ENCODE results near the gene COL27A1.

Gene COL27A1

DNA sequence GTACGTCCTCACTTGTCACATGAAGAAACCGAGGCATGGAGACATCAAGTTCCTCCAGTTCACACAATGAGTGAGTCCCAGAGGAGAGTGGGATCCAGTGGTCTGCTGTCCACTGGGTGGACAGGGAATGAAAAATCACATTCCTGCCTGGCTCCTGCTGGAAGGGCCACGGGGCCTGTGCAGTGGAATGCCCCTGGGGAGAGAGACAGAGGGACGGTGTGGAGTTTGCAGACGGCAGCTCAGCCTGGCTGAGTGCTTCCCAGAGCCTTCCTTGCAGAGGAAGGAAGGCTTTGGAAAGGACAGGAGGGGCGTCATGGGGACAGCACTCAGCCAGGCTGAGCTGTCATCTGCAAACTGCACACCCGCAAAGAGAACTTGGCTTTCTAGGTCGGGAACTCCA lies 74.7 kb downstream of the COL27A1 start:
- H3K36me3 ChIP-seq (ENCODE audit: insufficient read depth, low read length): no peaks in the 10 kb centered on the region
- no peak overlapping the region for H3K27ac ChIP-seq (ENCODE audit: low read length)
- no peak overlapping the region for H3K4me2 ChIP-seq (ENCODE audit: insufficient read depth, low read length)
- no peaks in the 10 kb centered on the region for H4K20me1 ChIP-seq (ENCODE audit: insufficient read depth, low read length)
- DNase-seq (no peak), ATAC-seq (ENCODE audit: insufficient read depth, low read depth) (no peak)
- no peak overlapping the region for H2AFZ ChIP-seq (ENCODE audit: low read depth, low read length)
- no peak for TF ChIP-seq CTCF (IDR thresholded peaks at IDR 0.05; ENCODE audit: borderline replicate concordance, extremely low read depth, low read length, poor library complexity, severe bottlenecking)
- no peak for TF ChIP-seq EZH2 (IDR thresholded peaks at IDR 0.05; ENCODE audit: borderline replicate concordance, low read depth, low read length, severe bottlenecking)
- no peak overlapping the region for H3K9ac ChIP-seq (ENCODE audit: low read depth, low read length)
- H3K27me3 ChIP-seq (ENCODE audit: insufficient read depth, low read length, poor library complexity): peaks cover 3% of the 10 kb centered on the region
- H3K9me3 ChIP-seq (ENCODE audit: insufficient read depth, low read length, severe bottlenecking): no peaks in the 10 kb centered on the region
- H3K4me1 ChIP-seq (ENCODE audit: insufficient read depth, low read length): no peaks in the 10 kb centered on the region
- no peaks in the 10 kb centered on the region for H3K79me2 ChIP-seq (ENCODE audit: insufficient read depth, low read length)
- H3K4me3 ChIP-seq (ENCODE audit: low read depth in 1 of 2, low read length in 2 of 2): no peak overlapping the region

DNA sequence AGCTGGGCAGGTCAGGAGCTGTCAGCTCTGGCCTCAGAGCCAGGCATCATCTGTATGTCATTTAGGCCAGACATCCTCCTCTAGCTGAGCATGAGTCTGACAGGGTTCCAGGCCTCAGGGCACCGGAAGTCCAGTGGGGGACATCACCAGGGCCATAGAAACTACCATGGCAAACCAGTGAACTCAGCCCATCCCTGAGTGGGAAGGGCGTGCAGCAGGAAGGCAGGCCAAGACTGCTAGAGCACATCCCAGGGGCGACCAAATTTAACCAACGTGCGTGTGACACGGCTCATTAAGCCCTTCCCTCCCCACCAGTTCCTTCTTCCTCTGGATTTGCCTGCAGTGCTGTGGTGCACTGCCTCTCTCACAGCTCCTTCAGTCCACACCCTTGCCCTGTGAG lies 75.9 kb downstream of the COL27A1 start:
- Histone ChIP-seq H4K20me1 (ENCODE audit: insufficient read depth, low read length) (no peaks in the 10 kb centered on the region), H3K9ac (ENCODE audit: low read depth, low read length) (no peak overlapping the region), H3K4me1 (ENCODE audit: insufficient read depth, low read length) (no peaks in the 10 kb centered on the region), H3K79me2 (ENCODE audit: insufficient read depth, low read length) (no peaks in the 10 kb centered on the region), H3K27ac (ENCODE audit: low read length) (no peak overlapping the region), H3K36me3 (ENCODE audit: insufficient read depth, low read length) (no peaks in the 10 kb centered on the region), H3K9me3 (ENCODE audit: insufficient read depth, low read length, severe bottlenecking) (no peaks in the 10 kb centered on the region), H3K4me3 (ENCODE audit: low read depth in 1 of 2, low read length in 2 of 2) (no peak overlapping the region), H3K4me2 (ENCODE audit: insufficient read depth, low read length) (no peak overlapping the region), H3K27me3 (ENCODE audit: insufficient read depth, low read length, poor library complexity) (peaks cover 3% of the 10 kb centered on the region), H2AFZ (ENCODE audit: low read depth, low read length) (no peak overlapping the region)
- ATAC-seq (ENCODE audit: insufficient read depth, low read depth): no peak
- TF ChIP-seq CTCF (IDR thresholded peaks at IDR 0.05; ENCODE audit: borderline replicate concordance, extremely low read depth, low read length, poor library complexity, severe bottlenecking) (no peak), EZH2 (IDR thresholded peaks at IDR 0.05; ENCODE audit: borderline replicate concordance, low read depth, low read length, severe bottlenecking) (no peak)
- DNase-seq: no peak

- no peaks in the 10 kb centered on the region for H3K4me1 ChIP-seq (ENCODE audit: insufficient read depth, low read length)
- no peak overlapping the region for H3K9ac ChIP-seq (ENCODE audit: low read depth, low read length)
- H3K4me3 ChIP-seq (ENCODE audit: low read depth in 1 of 2, low read length in 2 of 2): no peak overlapping the region
- H4K20me1 ChIP-seq (ENCODE audit: insufficient read depth, low read length): no peaks in the 10 kb centered on the region
- H3K4me2 ChIP-seq (ENCODE audit: insufficient read depth, low read length): no peak overlapping the region
- no peaks in the 10 kb centered on the region for H3K79me2 ChIP-seq (ENCODE audit: insufficient read depth, low read length)
- DNase-seq (no peak), ATAC-seq (ENCODE audit: insufficient read depth, low read depth) (no peak)
- no peaks in the 10 kb centered on the region for H3K36me3 ChIP-seq (ENCODE audit: insufficient read depth, low read length)
- H3K9me3 ChIP-seq (ENCODE audit: insufficient read depth, low read length, severe bottlenecking): no peaks in the 10 kb centered on the region
- no peak overlapping the region for H2AFZ ChIP-seq (ENCODE audit: low read depth, low read length)
- peaks cover 3% of the 10 kb centered on the region for H3K27me3 ChIP-seq (ENCODE audit: insufficient read depth, low read length, poor library complexity)
- TF ChIP-seq EZH2 (IDR thresholded peaks at IDR 0.05; ENCODE audit: borderline replicate concordance, low read depth, low read length, severe bottlenecking): no peak
- TF ChIP-seq CTCF (IDR thresholded peaks at IDR 0.05; ENCODE audit: borderline replicate concordance, extremely low read depth, low read length, poor library complexity, severe bottlenecking): no peak
- H3K27ac ChIP-seq (ENCODE audit: low read length): no peak overlapping the region
Observed at GRCh38 chr9:114231719-114232449, 76.5 kb downstream of the COL27A1 start.
